22Rv1 (cell line): ENCODE measurements around the gene SDK2.

ENCODE experiments used
- ZFX ChIP-seq: fragments of 450-650 bp; IDR thresholded peaks from 2 replicates; pipeline ENCODE4 v1.6.1; 2017; ENCODE audit warnings: antibody characterized with exemption, borderline replicate concordance
- TF ChIP-seq, protein P1 (sequence below): fragments of 450-650 bp; IDR thresholded peaks from 2 replicates; pipeline ENCODE4 v1.5.1; 2017; ENCODE audit warnings: mild to moderate bottlenecking

DNA sequence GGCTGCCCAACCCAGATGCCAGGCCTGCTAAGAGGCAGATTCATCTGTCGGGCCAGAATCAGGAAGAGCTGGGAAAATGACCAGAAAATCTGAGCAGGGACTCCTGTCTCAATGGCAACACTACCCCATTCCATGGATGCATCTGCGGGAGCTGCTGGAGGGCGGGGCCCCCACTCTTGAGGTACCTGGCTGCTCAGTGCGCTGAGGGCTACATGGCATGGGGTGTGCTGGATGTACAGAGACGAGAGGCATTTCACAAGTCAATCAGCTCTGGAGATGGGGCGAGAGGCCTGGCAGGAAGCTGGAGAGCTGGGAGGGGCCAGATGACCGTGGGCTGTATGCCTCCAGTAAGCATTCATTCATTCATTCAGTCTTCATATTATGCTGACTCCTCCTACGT, 6.4 kb downstream of the SDK2 start:
- TF ChIP-seq, protein P1, sequence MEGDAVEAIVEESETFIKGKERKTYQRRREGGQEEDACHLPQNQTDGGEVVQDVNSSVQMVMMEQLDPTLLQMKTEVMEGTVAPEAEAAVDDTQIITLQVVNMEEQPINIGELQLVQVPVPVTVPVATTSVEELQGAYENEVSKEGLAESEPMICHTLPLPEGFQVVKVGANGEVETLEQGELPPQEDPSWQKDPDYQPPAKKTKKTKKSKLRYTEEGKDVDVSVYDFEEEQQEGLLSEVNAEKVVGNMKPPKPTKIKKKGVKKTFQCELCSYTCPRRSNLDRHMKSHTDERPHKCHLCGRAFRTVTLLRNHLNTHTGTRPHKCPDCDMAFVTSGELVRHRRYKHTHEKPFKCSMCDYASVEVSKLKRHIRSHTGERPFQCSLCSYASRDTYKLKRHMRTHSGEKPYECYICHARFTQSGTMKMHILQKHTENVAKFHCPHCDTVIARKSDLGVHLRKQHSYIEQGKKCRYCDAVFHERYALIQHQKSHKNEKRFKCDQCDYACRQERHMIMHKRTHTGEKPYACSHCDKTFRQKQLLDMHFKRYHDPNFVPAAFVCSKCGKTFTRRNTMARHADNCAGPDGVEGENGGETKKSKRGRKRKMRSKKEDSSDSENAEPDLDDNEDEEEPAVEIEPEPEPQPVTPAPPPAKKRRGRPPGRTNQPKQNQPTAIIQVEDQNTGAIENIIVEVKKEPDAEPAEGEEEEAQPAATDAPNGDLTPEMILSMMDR = no peak
- TF ChIP-seq ZFX = no peak
